Renal pelvis (tissue), 4 donors: ENCODE results near the gene MED12L. TPM values are rescaled to one million over a fixed set of nuclear protein-coding genes. Genes with fewer than 3 reads are reported as not detected.
"Not testable (repeated sequence)": the region's sequence is repeated elsewhere in the genome, so short reads cannot be mapped to it uniquely, and the experiment has no call there.

Experiments used
- DNase-seq: peaks from one replicate; pipeline ENCODE4 v3.0.0-alpha.2; 2013
- polyA plus RNA-seq, 3 donors: library from polyadenylated mRNA; unstranded; fragments of 120-200 nt; gene quantifications; one replicate each; pipeline ENCODE4 v1.2.1, GENCODE V29; 2013; ENCODE audit not compliant: insufficient read length in 3 of 3

The MED12L gene
- polyA plus RNA-seq, 3 donors, result 2.2 to 2.7 (median 2.6) TPM

DNA sequence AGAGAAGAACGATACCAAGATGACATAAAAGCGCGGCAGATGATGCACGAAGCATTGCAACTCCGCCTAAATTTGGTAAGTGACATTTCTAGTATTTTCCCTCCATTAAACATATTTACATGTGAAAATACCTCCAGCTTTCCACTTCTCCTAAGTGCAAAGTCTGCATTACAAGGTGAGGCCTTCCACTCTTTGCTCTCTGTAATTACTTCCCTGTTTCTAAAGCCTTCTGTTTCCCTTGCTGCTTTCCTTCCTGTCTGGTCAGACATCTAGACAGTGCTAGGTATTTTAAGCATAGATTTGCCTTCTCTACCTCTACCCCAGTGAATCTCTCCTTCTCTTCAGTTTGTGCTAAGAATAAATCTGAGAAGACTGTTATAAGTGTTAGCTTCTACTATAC is 297.2 kb downstream of the MED12L start:
- no peak for DNase-seq

DNA sequence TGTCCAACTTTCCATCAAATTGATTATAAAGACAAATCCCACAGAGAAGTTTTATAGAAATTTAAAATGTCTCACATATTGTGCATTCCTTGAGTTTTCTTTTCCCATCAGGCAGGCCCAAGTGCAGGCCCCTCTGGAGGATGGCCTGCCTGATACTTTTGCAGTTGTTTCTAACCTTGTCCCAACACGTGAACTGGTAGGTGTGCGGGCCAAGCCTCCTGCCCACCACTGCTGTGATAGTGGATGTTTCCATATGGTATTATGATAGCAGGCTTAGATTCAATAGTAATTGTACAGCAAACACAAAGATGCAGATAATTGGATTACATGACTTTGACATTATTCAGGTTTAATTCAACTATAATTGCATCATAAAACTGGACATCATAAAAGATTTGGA is 297.6 kb downstream of the MED12L start:
- DNase-seq, result no peak

DNA sequence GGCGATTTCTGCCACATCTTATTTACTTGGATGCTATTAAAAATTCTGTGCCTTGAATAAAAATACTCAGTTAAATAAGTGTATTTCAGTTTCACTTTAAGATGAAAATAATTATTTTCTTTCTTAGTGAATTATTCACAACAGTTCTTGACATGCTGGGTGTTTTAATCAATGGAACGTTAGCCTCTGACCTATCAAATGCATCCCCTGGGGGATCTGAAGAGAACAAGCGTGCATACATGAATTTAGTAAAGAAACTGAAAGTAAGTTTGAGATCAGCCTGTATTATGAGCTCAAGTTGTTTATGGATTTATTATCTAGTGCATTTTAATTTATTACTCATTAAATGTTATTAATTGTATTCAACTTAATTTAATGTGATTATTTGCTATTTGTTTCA is 298.5 kb downstream of the MED12L start:
- DNase-seq, result no peak

DNA sequence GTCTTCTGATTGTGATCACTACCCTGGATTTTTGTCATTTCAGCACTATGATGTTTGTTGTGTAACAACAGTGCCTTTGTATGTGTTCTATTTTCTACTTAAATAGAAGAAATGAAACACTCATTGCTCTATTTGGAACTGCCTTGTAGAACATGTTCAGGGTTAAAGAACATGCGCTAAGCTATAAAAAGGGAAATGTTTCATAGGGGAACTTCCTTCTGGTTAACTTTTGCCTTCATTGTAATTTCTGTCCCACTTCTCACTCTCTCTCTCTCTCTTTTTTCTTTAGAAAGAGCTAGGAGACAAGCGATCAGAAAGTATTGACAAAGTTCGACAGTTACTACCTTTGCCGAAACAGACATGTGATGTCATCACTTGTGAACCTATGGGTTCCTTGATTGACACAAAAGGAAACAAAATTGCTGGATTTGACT is 299.3 kb downstream of the MED12L start, which contains the start of gene P2RY12:
Gene P2RY12, minus strand, starts transcription at position 13 of the 434 bp plus-strand sequence. CDS start 45,908 bp downstream, outside the sequence.
- no peak for DNase-seq

DNA sequence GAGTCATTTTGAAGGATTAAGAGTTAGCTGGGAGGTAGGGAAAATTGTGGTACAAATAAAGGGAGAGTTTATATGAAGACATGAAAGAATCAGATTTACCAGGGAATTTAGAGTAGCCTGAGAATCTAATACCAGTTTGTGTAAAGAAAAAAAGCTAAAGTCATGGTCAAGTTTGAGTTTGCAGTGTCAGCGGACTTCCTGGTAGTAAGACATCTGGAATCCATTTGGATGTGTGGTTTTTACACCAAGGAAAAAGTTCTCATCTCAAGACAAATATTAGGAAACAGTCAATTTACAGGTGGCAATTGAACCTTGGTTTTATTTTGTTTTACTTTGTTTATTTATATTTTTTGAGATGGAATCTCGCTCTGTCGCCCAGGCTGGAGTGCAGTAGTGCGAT is 300.6 kb downstream of the MED12L start:
- no peak for DNase-seq

DNA sequence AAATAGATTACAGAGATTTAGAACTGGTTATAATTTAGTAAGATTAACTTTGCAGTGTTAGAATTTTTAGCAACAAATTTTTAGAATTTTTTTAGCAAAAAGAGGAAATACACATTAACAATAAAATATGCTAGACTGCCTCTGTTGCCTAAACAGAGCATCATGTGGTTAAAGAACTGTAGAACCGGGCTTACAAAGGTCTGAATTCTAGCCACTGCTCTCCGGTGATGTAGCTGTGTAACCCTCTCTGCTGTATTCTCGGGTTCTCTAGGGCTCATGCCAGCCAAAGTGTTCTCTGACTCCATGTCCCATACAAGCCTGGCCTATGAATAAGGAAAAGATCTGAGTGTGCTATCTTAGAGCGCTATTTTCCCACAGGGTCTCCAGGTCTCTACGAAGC is 302.0 kb downstream of the MED12L start:
- no peak for DNase-seq

DNA sequence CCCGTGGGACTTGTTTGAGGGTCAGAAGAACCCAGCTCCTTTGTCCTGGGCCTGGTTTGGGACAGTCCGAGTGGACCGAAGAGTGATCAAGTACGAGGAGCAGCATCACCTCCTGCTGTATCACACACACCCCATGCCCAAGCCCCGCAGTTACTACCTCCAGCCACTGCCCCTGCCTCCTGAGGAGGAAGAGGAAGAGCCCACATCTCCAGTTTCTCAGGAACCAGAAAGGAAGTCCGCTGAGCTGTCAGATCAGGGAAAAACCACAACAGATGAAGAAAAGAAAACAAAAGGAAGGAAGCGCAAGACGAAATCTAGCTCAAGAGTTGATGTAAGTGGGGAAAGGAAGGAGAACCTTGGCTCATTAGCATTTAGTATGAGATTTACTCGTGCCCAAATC is 302.4 kb downstream of the MED12L start:
- DNase-seq, result no peak

DNA sequence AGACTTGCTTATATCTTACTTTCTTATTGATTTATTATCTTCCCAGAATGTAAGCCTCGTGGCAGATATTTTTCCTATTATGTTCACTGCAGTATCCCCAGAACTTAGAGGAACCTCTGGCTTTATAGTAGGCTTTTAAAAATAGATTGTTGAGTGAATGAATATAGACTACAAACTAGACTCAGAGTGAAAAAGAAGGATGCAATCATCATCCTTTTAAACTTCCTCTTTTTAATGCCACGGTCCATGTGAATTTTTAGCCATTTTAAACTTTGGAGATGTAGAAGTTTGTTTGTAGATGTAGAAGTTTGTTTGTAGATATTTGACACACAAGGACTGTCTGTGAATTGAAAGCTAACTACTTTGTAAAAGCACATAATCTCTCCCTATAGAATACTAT is 306.3 kb downstream of the MED12L start:
- no peak for DNase-seq

DNA sequence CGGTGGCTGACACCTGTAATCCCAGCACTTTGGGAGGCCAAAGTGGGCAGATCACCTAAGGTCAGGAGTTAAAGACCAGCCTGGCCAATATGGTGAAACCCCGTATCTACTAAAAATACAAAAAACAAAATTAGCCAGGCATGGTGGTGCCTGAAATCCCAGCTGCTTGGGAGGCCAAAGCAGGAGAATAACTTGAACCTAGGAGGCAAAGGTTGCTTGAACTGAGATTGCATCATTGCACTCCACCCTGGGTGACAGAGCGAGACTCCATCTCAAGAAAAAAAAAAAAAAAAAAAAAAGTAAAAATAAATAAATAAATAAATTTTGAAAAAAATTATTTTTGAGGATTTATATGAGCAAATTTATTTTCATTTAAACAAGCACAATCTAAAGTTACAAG is 306.7 kb downstream of the MED12L start:
- DNase-seq, result not testable (repeated sequence)

DNA sequence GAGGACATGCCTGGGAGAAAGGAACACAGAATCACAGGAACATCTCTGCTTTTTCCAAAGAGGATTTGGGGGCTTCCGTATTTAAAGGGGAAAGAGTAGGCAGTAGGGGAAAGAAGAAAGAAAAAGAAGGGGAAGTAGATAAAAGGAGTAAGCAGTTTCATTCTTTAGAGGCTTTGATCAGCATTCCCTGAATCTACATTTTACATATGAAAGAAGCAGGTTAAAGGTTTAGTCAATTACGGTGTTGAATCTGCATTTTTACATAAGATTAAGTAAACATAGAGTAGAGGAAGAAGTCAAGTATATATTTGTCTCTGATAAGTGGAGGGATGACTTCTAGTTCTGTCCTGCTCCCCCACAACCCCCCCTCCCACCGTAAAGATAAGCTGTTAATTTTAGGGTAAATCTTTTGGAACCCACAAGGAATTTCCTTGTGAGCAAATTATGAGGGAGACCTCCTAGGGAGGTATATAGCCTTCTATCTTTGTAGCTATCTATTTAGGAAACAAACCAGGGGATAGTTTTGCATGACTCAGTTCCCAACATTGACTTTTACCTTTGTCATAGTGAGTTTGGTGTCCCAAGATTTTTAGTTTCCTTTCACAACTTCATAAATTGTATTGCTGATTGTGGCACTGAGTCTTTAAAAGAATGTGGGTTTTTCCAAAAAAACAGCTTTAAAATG is 307.8 kb downstream of the MED12L start:
- DNase-seq, result no peak

DNA sequence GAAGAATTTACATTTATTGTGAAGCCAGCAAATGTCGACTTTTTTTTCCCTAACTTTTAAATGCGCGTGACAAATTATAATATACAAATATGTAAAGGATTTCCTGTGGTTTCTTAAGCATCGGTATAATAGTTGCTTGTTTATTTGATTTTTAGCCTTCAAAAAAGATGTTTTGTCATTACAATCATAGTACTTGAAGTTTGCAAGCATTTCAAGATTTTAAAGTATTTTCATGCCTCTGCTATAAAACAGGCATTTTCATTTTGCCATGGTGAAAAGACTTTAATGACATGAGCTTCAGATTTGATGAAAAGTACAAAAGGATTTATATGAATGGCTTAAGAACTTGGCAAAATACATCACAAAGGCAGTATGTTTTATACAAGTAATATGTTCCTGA is 308.5 kb downstream of the MED12L start:
- DNase-seq, result no peak

DNA sequence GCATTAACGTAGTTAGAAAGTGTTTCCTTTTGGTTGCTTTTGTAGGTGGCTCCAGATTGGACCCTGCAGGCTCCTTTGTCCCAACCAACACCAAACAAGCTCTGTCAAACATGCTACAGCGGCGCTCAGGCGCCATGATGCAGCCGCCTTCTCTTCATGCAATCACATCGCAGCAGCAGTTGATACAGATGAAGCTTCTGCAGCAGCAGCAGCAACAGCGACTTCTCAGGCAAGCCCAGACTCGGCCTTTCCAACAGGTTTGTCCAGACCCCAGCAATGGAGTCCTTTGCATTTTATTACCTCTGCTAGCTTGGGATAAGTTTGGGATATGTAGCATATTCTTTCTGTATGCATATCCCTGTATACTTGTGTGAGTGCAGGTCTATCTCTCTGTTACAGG is 309.1 kb downstream of the MED12L start:
- DNase-seq, result no peak

DNA sequence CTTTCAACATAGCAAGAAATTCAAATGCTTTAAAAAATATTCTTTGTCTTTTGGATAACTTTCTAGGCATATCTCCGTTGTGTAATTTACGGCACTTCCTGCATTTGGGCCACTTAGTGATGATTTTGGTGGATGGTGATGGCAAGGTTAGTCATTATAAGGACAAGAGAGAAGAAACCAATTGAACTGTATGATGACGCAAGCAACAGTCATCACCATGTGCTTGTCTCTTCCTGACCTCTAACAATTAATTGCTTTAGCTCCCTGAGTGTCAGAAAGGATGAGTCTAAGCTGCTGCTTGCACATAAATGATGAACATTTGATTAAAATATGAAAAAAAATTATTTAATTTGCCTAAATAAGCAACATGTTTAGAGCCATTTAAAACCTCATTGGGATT is 310.3 kb downstream of the MED12L start:
- DNase-seq, result no peak

DNA sequence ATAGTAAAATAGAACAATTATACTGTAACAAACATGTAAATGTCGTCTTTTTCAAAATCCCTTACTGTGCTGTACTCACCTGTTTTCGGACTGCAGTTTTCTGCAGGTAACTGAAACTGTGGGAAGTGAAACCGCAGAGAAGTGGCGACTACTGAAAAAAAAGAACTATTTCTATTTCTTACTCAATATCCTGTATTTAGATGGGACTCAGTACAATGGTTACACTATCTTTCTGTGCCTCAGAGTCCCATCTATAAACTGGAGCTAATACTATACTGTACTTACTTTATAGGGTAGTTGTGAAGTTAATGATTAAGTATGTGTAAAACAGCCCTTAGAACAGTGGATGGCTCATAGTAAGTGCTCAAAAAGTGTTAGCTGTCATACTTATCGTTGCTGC is 313.4 kb downstream of the MED12L start:
- no peak for DNase-seq

DNA sequence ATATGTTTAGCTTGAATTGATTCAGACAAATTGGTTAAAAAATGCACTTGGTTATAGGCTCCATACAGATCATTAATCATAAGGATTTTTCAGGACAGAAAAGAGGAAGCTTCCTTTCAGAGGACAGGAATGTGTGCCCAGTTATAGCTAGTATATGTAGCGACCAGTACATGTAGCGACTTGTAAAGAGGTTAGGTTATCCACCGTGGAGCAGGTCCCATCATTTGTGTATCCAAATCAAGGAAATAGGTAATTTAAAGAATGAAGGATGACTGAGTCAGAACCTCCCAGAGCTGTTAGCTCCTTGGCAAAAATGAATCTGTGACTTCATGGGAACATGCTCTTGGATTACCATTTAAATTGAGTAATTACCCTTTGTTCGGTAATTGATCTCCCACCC is 314.9 kb downstream of the MED12L start:
- DNase-seq, result no peak

DNA sequence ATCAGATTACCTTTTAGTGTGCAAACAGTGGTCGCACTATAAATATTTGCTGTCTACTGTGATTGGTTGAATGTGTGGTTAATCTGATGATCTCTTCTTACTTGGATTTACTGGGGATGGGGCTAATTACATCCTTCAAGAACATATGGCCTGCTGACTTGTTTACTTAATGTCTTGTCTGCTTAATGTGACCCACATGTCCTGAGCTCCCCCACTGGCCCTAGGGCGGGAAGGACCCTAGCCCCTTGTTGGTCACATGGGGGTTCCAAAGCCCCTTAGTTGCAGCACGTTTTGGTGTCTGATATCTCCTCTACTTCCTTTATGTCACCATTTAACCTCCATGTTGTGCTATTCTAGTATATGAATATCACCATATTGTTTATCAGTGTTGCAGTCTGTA is 316.9 kb downstream of the MED12L start:
- DNase-seq, result no peak

DNA sequence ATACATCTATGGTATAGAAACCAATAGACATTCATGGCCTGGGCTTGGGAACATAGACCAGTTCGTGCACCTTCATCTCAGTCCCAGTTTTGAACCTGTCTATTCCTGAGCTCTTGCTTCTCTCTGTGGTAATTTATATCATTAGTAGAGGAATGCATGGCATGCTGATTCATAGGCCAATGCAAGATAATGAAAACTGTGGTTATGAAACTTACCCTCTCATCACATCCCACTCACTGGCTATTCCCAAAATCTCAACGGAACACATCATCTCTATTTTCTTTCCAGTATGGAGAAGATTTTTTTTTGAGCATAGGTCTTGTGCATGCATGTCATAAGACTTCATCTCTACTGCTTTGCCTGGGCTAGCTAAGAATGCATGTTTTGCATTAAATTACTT is 317.8 kb downstream of the MED12L start:
- no peak for DNase-seq

DNA sequence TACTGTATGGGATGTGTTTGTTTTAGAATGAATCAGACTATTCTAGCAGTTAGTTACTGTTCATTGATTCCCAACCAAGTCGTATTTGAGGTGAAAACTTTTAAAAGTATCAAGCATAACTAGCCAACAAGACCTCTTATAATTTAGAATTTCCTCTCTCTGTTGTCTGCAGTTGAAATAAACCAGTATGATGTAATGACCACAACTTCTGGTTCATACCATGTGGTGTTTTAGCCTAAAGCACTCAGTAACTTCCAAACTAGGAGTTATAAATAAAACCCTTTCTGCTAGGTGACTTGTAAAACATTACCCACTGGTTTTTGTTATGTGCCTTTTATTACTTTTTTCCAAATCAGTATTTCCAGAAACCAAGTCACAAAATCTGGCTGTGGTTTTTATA is 318.9 kb downstream of the MED12L start:
- no peak for DNase-seq

DNA sequence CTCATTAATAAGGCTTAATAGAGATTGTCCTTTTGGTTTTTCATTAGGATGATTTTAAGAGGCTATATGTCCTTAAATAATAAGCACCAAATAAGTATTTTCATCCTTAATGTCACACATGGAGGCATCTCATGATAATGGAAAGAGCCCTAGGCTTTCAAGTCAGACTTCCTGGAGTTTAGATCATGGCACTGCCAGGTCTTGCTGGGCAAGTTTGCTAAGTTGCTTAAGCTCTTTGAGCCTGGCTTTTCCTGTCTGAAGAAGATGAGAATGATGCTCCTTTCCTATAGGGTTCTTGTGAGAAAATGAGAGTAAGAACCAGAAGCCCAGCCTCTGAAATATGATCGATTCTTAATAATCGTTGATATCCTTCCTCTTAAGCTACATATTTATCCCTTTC is 322.5 kb downstream of the MED12L start:
- no peak for DNase-seq

DNA sequence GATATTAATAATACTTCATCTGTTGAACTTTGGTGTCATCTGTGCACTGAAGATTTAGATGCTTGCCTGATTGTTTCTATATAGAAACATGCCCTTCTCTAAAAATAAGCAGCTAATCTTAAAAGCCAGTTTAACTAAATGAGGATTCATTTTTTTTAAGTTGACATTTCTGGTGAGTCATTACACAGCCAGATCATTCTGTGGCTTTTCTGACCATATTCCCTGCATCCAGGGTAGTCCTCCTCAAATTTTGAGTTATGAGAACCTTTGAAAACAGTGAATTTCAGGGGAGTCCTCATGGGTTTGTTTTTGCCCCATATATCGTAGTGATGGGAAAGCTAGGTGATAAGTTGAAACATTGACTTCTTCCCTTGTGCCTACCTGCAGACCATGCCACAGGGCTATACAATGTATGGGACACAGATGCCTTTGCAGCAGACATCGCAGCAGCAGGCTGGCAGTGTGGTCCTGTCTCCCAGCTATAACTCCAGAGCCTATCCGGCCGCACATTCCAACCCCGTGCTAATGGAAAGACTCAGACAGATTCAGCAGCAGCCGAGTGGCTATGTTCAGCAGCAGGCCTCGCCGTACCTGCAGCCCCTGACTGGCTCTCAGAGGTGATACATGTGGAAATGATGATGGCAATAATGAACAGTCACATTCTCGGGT is 325.6 kb downstream of the MED12L start:
- DNase-seq, result no peak

DNA sequence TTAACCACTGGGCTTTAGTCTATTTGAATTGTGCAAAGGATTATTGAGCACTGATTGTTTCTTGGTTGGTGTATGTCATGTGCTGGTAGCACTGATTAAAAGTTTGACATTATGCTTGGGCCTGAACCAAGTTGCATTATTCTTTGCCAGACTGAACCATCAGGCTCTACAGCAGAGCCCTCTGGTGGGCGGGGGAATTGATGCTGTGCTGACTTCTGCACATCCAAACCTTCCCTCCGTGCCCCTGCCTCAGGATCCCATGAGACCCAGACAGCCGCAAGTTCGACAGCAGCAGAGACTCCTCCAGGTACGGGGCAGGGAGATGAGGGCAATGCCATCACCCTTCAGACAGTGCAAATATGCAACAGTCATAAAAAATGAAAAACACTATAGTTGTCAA is 327.5 kb downstream of the MED12L start:
- DNase-seq, result no peak

DNA sequence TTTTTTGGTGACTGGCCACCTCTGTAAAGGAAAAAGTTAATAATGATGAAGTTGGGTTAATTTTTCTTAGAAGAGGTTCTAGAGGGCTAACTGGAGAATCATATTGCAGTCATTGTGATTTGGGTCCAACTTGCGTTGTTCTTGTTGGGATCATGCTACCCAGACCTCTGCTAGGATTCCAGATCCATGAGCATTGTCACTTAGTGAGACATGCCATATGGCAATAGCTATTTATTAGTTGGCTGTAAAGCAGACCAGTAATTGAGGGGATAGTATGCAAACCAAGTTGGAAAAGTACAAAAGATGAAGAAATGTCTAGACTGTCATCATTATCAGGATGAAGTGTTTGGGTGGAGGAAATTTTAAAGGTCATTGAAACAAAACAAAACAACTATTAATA is 329.8 kb downstream of the MED12L start:
- DNase-seq, result no peak

DNA sequence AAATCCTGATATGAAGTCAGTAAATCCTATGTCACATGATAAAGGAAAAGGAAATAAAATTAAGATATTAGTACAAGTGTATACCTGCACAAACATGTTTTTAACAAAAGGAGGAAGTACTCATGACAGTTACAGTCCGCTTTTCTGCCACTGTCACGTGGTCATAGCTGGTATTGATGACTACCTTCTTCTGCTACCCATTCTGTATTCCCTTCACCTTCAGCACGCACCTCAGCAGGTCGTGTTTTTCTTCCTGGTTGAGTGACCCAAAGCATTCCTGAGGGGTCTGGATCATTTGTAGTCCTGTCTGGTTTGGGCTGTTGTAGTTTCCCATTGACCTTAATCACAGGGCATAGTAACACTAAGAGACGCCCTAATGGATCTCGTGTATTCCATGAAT is 334.3 kb downstream of the MED12L start:
- DNase-seq, result no peak

DNA sequence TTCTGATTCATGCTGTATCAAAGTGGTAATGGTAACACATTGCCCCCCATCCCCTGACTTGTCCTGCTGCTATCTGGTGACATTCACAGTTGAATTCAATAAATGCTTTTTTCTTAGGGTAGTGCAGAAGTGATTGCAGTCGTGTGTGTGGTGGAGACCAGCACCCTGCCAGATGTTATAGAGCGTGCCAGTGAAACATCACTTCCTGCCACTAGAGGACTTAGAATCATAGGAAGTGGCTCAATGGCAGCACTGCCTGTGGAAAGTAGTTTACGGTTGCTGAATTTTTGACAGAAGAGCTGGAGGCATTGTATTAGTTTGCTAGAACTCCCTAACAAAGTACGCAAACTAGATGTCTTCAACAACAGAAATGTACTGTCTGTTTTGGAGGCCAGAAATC is 336.5 kb downstream of the MED12L start:
- no peak for DNase-seq
